Measurements from ENCODE around the gene PSMG2.
A peak's percentile ranks its signal among the peaks of the same experiment; 100 is the strongest.

PSMG2 gene
- total RNA-seq = 46.5 to 52.3 reads per million in 2 donors

- peak; percentile 62 to 91 (median 78) for DNase-seq
Observed at GRCh38 chr18:12702221-12703095, at the start of gene PSMG2, which contains the start of gene CEP76. PSMG2 (plus strand) TSS chr18:12703042; CDS start chr18:12703108, 66 bp downstream. CEP76 (minus strand) TSS chr18:12702723; CDS start chr18:12702548, 175 bp downstream.

- DNase-seq = no peak
Observed at GRCh38 chr18:12654971-12655370, 47.9 kb upstream of the PSMG2 start.

- no peak for DNase-seq
Observed at GRCh38 chr18:12656605-12656937, 46.3 kb upstream of the PSMG2 start.

GRCh38 chr18:12656938-12657683, 45.7 kb upstream of the PSMG2 start:
- DNase-seq = peak in 2 of 5 experiments; percentile 6 to 57

- DNase-seq = peak in 4 of 5 experiments; percentile 15 to 64 (median 16)
Observed at GRCh38 chr18:12657684-12658425, 45.0 kb upstream of the PSMG2 start, which contains the start of gene SPIRE1. SPIRE1 (minus strand) TSS chr18:12658107; CDS start chr18:12657866, 241 bp downstream.

- peak in 3 of 5 experiments; percentile 10 to 19 (median 12) for DNase-seq
Observed at GRCh38 chr18:12658426-12659138, 44.3 kb upstream of the PSMG2 start.

GRCh38 chr18:12659904-12660605, 42.8 kb upstream of the PSMG2 start:
- DNase-seq = peak in 2 of 5 experiments; percentile 21 to 57

GRCh38 chr18:12668041-12668440, 34.8 kb upstream of the PSMG2 start:
- no peak for DNase-seq

GRCh38 chr18:12679183-12679786, 23.6 kb upstream of the PSMG2 start:
- DNase-seq = no peak

GRCh38 chr18:12686100-12686499, 16.7 kb upstream of the PSMG2 start:
- DNase-seq = peak in 1 of 5 experiments; percentile 38

GRCh38 chr18:12689256-12689850, 13.5 kb upstream of the PSMG2 start:
- no peak for DNase-seq

GRCh38 chr18:12692206-12692605, 10.6 kb upstream of the PSMG2 start:
- DNase-seq = no peak

GRCh38 chr18:12694032-12694431, 8.8 kb upstream of the PSMG2 start:
- peak in 1 of 5 experiments; percentile 22 for DNase-seq

- no peak for DNase-seq
Observed at GRCh38 chr18:12699747-12700146, 3.1 kb upstream of the PSMG2 start.

- DNase-seq = peak in 1 of 5 experiments; percentile 41
Observed at GRCh38 chr18:12701161-12701560, 1.7 kb upstream of the PSMG2 start.

- no peak for DNase-seq
Observed at GRCh38 chr18:12703096-12703567, 290 bp downstream of the PSMG2 start.

GRCh38 chr18:12703664-12704063, 822 bp downstream of the PSMG2 start:
- peak in 1 of 5 experiments; percentile 41 for DNase-seq

GRCh38 chr18:12711446-12711845, 8.6 kb downstream of the PSMG2 start:
- DNase-seq = no peak

- peak in 1 of 5 experiments; percentile 13 for DNase-seq
Observed at GRCh38 chr18:12721495-12722275, 18.8 kb downstream of the PSMG2 start.
